ENCODE measurements around the gene CD160.
"Not testable (repeated sequence)": the region's sequence is repeated elsewhere in the genome, so short reads cannot be mapped to it uniquely, and the experiment has no call there.

Gene CD160

GRCh38 chr1:145710291-145711027, 8.8 kb upstream of the CD160 start:
- DNase-seq, result no peak

- DNase-seq, result no peak
Measured at GRCh38 chr1:145711213-145711651, 8.1 kb upstream of the CD160 start.

- DNase-seq, result no peak
Measured at GRCh38 chr1:145714524-145715111, 4.7 kb upstream of the CD160 start.

- no peak for DNase-seq
Measured at GRCh38 chr1:145716641-145717345, 2.5 kb upstream of the CD160 start.

GRCh38 chr1:145717833-145718232, 1.5 kb upstream of the CD160 start:
- DNase-seq, result no peak

- DNase-seq, result not testable (repeated sequence)
Measured at GRCh38 chr1:145718465-145718864, 834 bp upstream of the CD160 start.

GRCh38 chr1:145720556-145720877, 1.2 kb downstream of the CD160 start:
- no peak for DNase-seq

GRCh38 chr1:145720878-145721671, 1.8 kb downstream of the CD160 start:
- peak; percentile 87 for DNase-seq

- DNase-seq, result not testable (repeated sequence)
Measured at GRCh38 chr1:145726193-145726592, 6.9 kb downstream of the CD160 start.

- no peak for DNase-seq
Measured at GRCh38 chr1:145729196-145729595, 9.9 kb downstream of the CD160 start.

GRCh38 chr1:145729666-145730436, 10.6 kb downstream of the CD160 start:
- no peak for DNase-seq

- no peak for DNase-seq
Measured at GRCh38 chr1:145730467-145730866, 11.2 kb downstream of the CD160 start.

- no peak for DNase-seq
Measured at GRCh38 chr1:145730900-145731299, 11.6 kb downstream of the CD160 start.

- DNase-seq, result no peak
Measured at GRCh38 chr1:145736191-145736590, 16.9 kb downstream of the CD160 start.

GRCh38 chr1:145740269-145740668, 21.0 kb downstream of the CD160 start:
- DNase-seq, result no peak

- DNase-seq, result no peak
Measured at GRCh38 chr1:145747398-145748247, 28.3 kb downstream of the CD160 start.

GRCh38 chr1:145750426-145750825, 31.1 kb downstream of the CD160 start:
- no peak for DNase-seq

- DNase-seq, result no peak
Measured at GRCh38 chr1:145751491-145752037, 32.3 kb downstream of the CD160 start.

GRCh38 chr1:145757420-145757819, 38.1 kb downstream of the CD160 start:
- no peak for DNase-seq

GRCh38 chr1:145758116-145758515, 38.8 kb downstream of the CD160 start:
- no peak for DNase-seq

GRCh38 chr1:145758575-145758974, 39.3 kb downstream of the CD160 start:
- DNase-seq, result no peak

Data from stimulated activated CD8-positive, alpha-beta memory T cell treated with anti-CD3 and anti-CD28 coated beads, Interleukin-4, amount 100 ng/mL, for 48 hours (primary cell).